Measurements from ENCODE around the gene PDGFB.

PDGFB gene

DNA sequence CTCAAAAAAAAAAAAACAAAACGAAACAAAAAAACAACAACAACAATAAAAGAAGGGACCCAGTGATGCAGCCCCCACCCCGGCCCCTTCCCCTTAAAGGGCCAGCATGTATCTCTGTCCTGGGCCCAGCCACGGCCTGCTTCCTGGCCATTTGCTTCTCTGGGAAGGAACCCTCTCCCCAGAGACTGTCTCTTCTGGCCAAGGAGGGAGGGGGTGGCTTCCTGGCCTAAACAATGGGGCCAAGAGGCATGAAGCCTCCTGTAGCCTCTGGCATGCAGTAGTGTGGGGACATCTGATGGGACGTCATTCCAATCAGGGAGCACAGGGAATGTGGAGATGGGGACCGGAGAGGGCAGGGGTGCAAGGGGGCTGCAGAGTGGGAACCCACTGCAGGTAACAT, 25.5 kb upstream of the PDGFB start:
- H3K27me3 ChIP-seq (ENCODE audit: low read depth, low read length): no peaks in the 10 kb centered on the region
- no peaks in the 10 kb centered on the region for H3K36me3 ChIP-seq (replicated peaks; ENCODE audit: low read depth, low read length)
- no peak overlapping the region for H2AFZ ChIP-seq (ENCODE audit: low read depth, low read length)
- H3K79me2 ChIP-seq (ENCODE audit: low read length): no peaks in the 10 kb centered on the region
- no peak overlapping the region for H3K4me2 ChIP-seq (ENCODE audit: low read length)
- peaks cover 17% of the 10 kb centered on the region for H3K4me1 ChIP-seq (ENCODE audit: low read length)
- no peak overlapping the region for H3K27ac ChIP-seq (ENCODE audit: low read length)
- H3K9ac ChIP-seq (ENCODE audit: low read length): no peak overlapping the region
- H3K4me3 ChIP-seq (ENCODE audit: low read length): no peak overlapping the region
- no peaks in the 10 kb centered on the region for H3K9me3 ChIP-seq (ENCODE audit: insufficient read depth, low read length)
- H4K20me1 ChIP-seq (ENCODE audit: insufficient read depth, low read length): no peaks in the 10 kb centered on the region
- no peak for TF ChIP-seq EZH2phosphoT487 (IDR thresholded peaks at IDR 0.05; ENCODE audit: low read depth)
- TF ChIP-seq, protein P1, sequence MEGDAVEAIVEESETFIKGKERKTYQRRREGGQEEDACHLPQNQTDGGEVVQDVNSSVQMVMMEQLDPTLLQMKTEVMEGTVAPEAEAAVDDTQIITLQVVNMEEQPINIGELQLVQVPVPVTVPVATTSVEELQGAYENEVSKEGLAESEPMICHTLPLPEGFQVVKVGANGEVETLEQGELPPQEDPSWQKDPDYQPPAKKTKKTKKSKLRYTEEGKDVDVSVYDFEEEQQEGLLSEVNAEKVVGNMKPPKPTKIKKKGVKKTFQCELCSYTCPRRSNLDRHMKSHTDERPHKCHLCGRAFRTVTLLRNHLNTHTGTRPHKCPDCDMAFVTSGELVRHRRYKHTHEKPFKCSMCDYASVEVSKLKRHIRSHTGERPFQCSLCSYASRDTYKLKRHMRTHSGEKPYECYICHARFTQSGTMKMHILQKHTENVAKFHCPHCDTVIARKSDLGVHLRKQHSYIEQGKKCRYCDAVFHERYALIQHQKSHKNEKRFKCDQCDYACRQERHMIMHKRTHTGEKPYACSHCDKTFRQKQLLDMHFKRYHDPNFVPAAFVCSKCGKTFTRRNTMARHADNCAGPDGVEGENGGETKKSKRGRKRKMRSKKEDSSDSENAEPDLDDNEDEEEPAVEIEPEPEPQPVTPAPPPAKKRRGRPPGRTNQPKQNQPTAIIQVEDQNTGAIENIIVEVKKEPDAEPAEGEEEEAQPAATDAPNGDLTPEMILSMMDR (IDR thresholded peaks at IDR 0.05; ENCODE audit: low read depth, low read length): no peak

DNA sequence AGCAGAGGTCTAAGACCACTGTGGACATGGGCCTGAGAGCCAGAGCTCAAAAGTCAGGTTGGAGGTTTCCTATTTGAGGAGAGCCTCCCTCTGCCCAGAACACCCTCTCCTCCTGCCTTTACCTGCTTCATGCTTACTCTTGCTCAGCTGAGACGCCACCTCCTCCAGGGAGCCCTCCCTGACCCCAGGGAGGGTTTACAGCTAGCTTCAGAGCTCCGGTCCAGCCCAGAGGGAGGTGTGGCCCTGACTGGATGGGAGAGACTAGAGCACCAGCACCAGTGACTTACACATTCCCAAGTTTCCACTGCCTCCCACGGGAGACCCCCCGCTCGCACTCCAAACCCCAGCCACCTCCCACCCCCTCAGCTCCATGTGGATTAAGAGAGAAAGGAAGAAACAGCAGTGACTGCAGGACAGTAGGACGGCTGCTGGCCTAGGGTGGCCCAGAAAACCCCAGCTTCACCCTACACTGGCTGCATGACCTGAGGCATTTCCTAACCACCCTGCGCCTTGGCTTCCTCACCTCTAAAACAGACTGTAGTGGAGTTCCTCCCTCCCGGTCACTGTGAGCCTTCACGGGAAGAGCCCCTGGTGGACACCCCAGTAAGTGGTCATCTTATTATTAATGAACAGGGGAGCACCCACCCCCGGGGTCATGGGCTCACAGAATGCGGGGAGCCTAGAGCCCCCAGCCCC, 24.5 kb upstream of the PDGFB start:
- Histone ChIP-seq H3K4me2 (ENCODE audit: low read length) (no peak overlapping the region), H3K9ac (ENCODE audit: low read length) (no peak overlapping the region), H2AFZ (ENCODE audit: low read depth, low read length) (no peak overlapping the region), H3K36me3 (replicated peaks; ENCODE audit: low read depth, low read length) (no peaks in the 10 kb centered on the region), H3K27me3 (ENCODE audit: low read depth, low read length) (no peaks in the 10 kb centered on the region), H3K79me2 (ENCODE audit: low read length) (no peaks in the 10 kb centered on the region), H3K4me1 (ENCODE audit: low read length) (peaks cover 26% of the 10 kb centered on the region), H3K4me3 (ENCODE audit: low read length) (no peak overlapping the region), H3K27ac (ENCODE audit: low read length) (no peak overlapping the region), H4K20me1 (ENCODE audit: insufficient read depth, low read length) (no peaks in the 10 kb centered on the region), H3K9me3 (ENCODE audit: insufficient read depth, low read length) (no peaks in the 10 kb centered on the region)
- TF ChIP-seq, protein P1 (IDR thresholded peaks at IDR 0.05; ENCODE audit: low read depth, low read length): no peak
- TF ChIP-seq EZH2phosphoT487 (IDR thresholded peaks at IDR 0.05; ENCODE audit: low read depth): no peak

DNA sequence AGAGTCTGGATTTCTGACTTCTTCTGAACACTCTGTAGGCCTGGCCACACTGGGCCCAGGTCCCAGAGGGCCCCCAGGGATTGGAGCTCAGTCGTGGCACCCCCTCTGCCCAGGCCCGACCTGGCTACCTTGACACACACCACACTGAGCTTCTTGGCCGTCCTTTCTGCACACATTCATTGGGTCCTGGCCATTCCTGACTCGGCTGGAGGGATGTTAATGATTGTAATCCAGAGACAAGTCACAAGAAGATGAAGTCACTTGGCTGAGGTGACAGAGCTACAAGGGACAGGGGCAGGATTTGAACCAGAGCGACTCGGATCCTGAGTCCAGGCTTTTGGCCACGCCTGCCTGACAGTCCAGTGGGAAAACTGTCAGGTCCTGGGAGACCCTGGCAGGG, 23.9 kb upstream of the PDGFB start:
- no peak overlapping the region for H3K4me2 ChIP-seq (ENCODE audit: low read length)
- TF ChIP-seq, protein P1 (IDR thresholded peaks at IDR 0.05; ENCODE audit: low read depth, low read length): no peak
- TF ChIP-seq EZH2phosphoT487 (IDR thresholded peaks at IDR 0.05; ENCODE audit: low read depth): no peak
- no peaks in the 10 kb centered on the region for H3K9me3 ChIP-seq (ENCODE audit: insufficient read depth, low read length)
- H3K79me2 ChIP-seq (ENCODE audit: low read length): no peaks in the 10 kb centered on the region
- no peak overlapping the region for H3K9ac ChIP-seq (ENCODE audit: low read length)
- H3K27me3 ChIP-seq (ENCODE audit: low read depth, low read length): no peaks in the 10 kb centered on the region
- no peak overlapping the region for H3K4me3 ChIP-seq (ENCODE audit: low read length)
- no peaks in the 10 kb centered on the region for H4K20me1 ChIP-seq (ENCODE audit: insufficient read depth, low read length)
- no peak overlapping the region for H2AFZ ChIP-seq (ENCODE audit: low read depth, low read length)
- H3K36me3 ChIP-seq (replicated peaks; ENCODE audit: low read depth, low read length): no peaks in the 10 kb centered on the region
- no peak overlapping the region for H3K27ac ChIP-seq (ENCODE audit: low read length)
- H3K4me1 ChIP-seq (ENCODE audit: low read length): peaks cover 29% of the 10 kb centered on the region

DNA sequence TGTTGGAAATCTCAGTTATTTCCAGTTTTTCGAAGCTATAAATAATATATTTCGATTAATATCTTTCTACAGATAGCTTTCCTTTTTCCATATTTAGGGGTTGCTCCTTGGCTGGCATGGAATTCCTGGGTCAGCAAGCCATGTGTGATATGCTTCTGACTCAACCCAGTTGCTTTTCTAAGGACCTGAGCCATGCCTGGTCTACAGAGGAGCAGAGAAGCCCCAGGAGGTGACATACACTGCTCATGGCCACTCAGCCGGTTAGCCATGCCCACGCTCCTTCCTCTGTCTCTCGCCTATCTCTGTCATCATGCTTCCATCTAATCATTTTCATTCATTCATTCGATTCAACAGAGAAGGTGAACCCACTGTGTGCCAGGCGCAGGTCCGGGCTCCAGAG, 23.2 kb upstream of the PDGFB start:
- Histone ChIP-seq H3K9me3 (ENCODE audit: insufficient read depth, low read length) (no peaks in the 10 kb centered on the region), H3K27me3 (ENCODE audit: low read depth, low read length) (no peaks in the 10 kb centered on the region), H3K79me2 (ENCODE audit: low read length) (no peaks in the 10 kb centered on the region), H3K9ac (ENCODE audit: low read length) (no peak overlapping the region), H3K4me3 (ENCODE audit: low read length) (no peak overlapping the region), H2AFZ (ENCODE audit: low read depth, low read length) (no peak overlapping the region), H3K36me3 (replicated peaks; ENCODE audit: low read depth, low read length) (no peaks in the 10 kb centered on the region), H3K4me1 (ENCODE audit: low read length) (peaks cover 29% of the 10 kb centered on the region), H3K4me2 (ENCODE audit: low read length) (no peak overlapping the region), H3K27ac (ENCODE audit: low read length) (no peak overlapping the region), H4K20me1 (ENCODE audit: insufficient read depth, low read length) (no peaks in the 10 kb centered on the region)
- no peak for TF ChIP-seq EZH2phosphoT487 (IDR thresholded peaks at IDR 0.05; ENCODE audit: low read depth)
- TF ChIP-seq, protein P1 (IDR thresholded peaks at IDR 0.05; ENCODE audit: low read depth, low read length): no peak
